Natural killer cell (primary cell): ENCODE results near the gene AGPAT1. TPM values are rescaled to one million over a fixed set of nuclear protein-coding genes. Genes with fewer than 3 reads are reported as not detected.
"Not testable (repeated sequence)": the region's sequence is repeated elsewhere in the genome, so short reads cannot be mapped to it uniquely, and the experiment has no call there.

Experiments
- ATAC-seq, 3 donors: fragments of 150-1000 bp in 2 of 3; fragments of 200-7000 bp in 1 of 3; cut with Tn5 transposase; 1 replicate in 1 of 3; 2 replicates in 2 of 3; pipeline ENCODE4 v1.10.0; 2021; ENCODE audit warnings: mild to moderate bottlenecking in 2 of 3, moderate library complexity in 2 of 3
- DNase-seq, 2 donors: peaks; one replicate each; pipeline versions ENCODE4 v3.0.0 to v3.0.0-alpha.2; 2013 to 2021; ENCODE audit warnings: mixed read lengths in 1 of 2
- H3K27ac ChIP-seq: one replicate; pipeline ENCODE4 v1.5.1; 2013; ENCODE audit warnings: mild to moderate bottlenecking, low read length
- H3K27me3 ChIP-seq: one replicate; pipeline ENCODE4 v1.6.1; 2013; ENCODE audit warnings: low read length; ENCODE audit not compliant: control insufficient read depth, insufficient read depth
- H3K36me3 ChIP-seq: one replicate; pipeline ENCODE4 v1.6.1; 2013; ENCODE audit warnings: low read length; ENCODE audit not compliant: control insufficient read depth, insufficient read depth
- H3K4me1 ChIP-seq: one replicate; pipeline ENCODE4 v1.6.1; 2013; ENCODE audit warnings: low read length; ENCODE audit not compliant: control insufficient read depth, insufficient read depth
- H3K4me3 ChIP-seq: one replicate; pipeline ENCODE4 v1.5.1; 2013; ENCODE audit warnings: low read length
- H3K9me3 ChIP-seq: one replicate; pipeline ENCODE4 v1.6.1; 2013; ENCODE audit warnings: low read length; ENCODE audit not compliant: control insufficient read depth, insufficient read depth
- H3K27ac Mint-ChIP-seq, 2 donors: one replicate each; pipeline ENCODE4 v1.8.0; 2022; ENCODE audit warnings: mild to moderate bottlenecking in 2 of 2, mixed read lengths in 2 of 2, moderate library complexity in 1 of 2
- H3K27me3 Mint-ChIP-seq, 2 donors: one replicate each; pipeline ENCODE4 v1.8.0; 2022; ENCODE audit warnings: low read depth in 2 of 2, mixed read lengths in 2 of 2
- H3K36me3 Mint-ChIP-seq: one replicate; pipeline ENCODE4 v1.8.0; 2022; ENCODE audit warnings: mixed read lengths
- H3K4me1 Mint-ChIP-seq, 2 donors: one replicate each; pipeline ENCODE4 v1.8.0; 2022; ENCODE audit warnings: mixed read lengths in 2 of 2
- H3K4me3 Mint-ChIP-seq: one replicate; pipeline ENCODE4 v1.8.0; 2022; ENCODE audit warnings: mild to moderate bottlenecking, moderate library complexity, mixed read lengths
- H3K9me3 Mint-ChIP-seq, 2 donors: one replicate each; pipeline ENCODE4 v1.8.0; 2022; ENCODE audit warnings: mixed read lengths in 2 of 2
- CTCF ChIP-seq: fragments of 200-600 bp; IDR thresholded peaks from one replicate; pipeline ENCODE4 v1.8.0; 2022; ENCODE audit warnings: antibody characterized with exemption
- WGBS: methylation state at CpG from one replicate; pipeline ENCODE4 v1.1.7; 2013; ENCODE audit warnings: missing lambda C conversion rate; ENCODE audit not compliant: insufficient coverage; 5-methylcytosine and 5-hydroxymethylcytosine counted together
- intact Hi-C: fragments of 100-400 bp; cut with micrococcal nuclease; formaldehyde crosslinking; loops from one replicate; pipeline ENCODE4 v1.14.2; 2022
- total RNA-seq, 4 donors: library from RNA; stranded (reverse); fragments of 120-200 nt in 1 of 4; gene quantifications; one replicate each; pipeline versions ENCODE4 v1.2.3 to v1.2.4, GENCODE V29; 2013 to 2022

The AGPAT1 gene
- total RNA-seq, 3 donors from 2014 or later (not counting 1 experiment from before 2014, with no cell fraction given): 29.5 to 31.9 (median 31.2) TPM

- peaks cover 3% of the 10 kb centered on the region for H3K9me3 ChIP-seq
- Mint-ChIP-seq H3K27me3 (peaks cover 24 to 42% of the 10 kb centered on the region in 2 donors), H3K9me3 (no peaks in the 10 kb centered on the region), H3K4me3 (peak overlapping the region; percentile 3), H3K27ac (no peak overlapping the region), H3K4me1 (peaks cover 25 to 44% of the 10 kb centered on the region in 2 donors), H3K36me3 (no peaks in the 10 kb centered on the region)
- TF ChIP-seq CTCF: no peak
- 64% methylated on average over 4 of the region's 4 CpGs for WGBS
- peaks cover 28% of the 10 kb centered on the region for H3K4me1 ChIP-seq
- H3K36me3 ChIP-seq: no peaks in the 10 kb centered on the region
- intact Hi-C loops: no loop called here
- H3K27me3 ChIP-seq: peaks cover 21% of the 10 kb centered on the region
- H3K4me3 ChIP-seq: no peak overlapping the region
- DNase-seq: no peak
- no peak for ATAC-seq
- H3K27ac ChIP-seq: no peak overlapping the region
Observed at GRCh38 chr6:32146687-32147086, 29.2 kb downstream of the AGPAT1 start.

GRCh38 chr6:32146287-32146686 is 29.6 kb downstream of the AGPAT1 start:
- ATAC-seq: no peak
- Mint-ChIP-seq H3K27ac (no peak overlapping the region), H3K4me3 (peak overlapping the region; percentile 3), H3K36me3 (no peaks in the 10 kb centered on the region), H3K4me1 (peaks cover 24 to 41% of the 10 kb centered on the region in 2 donors), H3K9me3 (no peaks in the 10 kb centered on the region), H3K27me3 (peaks cover 25 to 43% of the 10 kb centered on the region in 2 donors)
- 96% methylated on average over 1 of the region's 1 CpG for WGBS
- H3K36me3 ChIP-seq: no peaks in the 10 kb centered on the region
- peaks cover 28% of the 10 kb centered on the region for H3K4me1 ChIP-seq
- H3K9me3 ChIP-seq: peaks cover 3% of the 10 kb centered on the region
- no peak overlapping the region for H3K4me3 ChIP-seq
- no peak for DNase-seq
- no peak overlapping the region for H3K27ac ChIP-seq
- intact Hi-C loops: no loop called here
- no peak for TF ChIP-seq CTCF
- peaks cover 21% of the 10 kb centered on the region for H3K27me3 ChIP-seq

- H3K4me3 Mint-ChIP-seq, intact Hi-C loops, ATAC-seq, H3K4me3 ChIP-seq, H3K27ac ChIP-seq, DNase-seq, H3K9me3 ChIP-seq, H3K36me3 ChIP-seq, H3K27ac Mint-ChIP-seq, H3K9me3 Mint-ChIP-seq, H3K36me3 Mint-ChIP-seq: not testable (repeated sequence)
- 94% methylated on average over 7 of the region's 7 CpGs for WGBS
- Histone ChIP-seq H3K4me1 (peaks cover 23% of the 10 kb centered on the region), H3K27me3 (peaks cover 13% of the 10 kb centered on the region)
- Mint-ChIP-seq H3K27me3 (peaks cover 19 to 34% of the 10 kb centered on the region in 2 donors), H3K4me1 (peaks cover 19 to 28% of the 10 kb centered on the region in 2 donors)
Observed at GRCh38 chr6:32144238-32144637, 31.6 kb downstream of the AGPAT1 start.

GRCh38 chr6:32140420-32141046 is 35.4 kb downstream of the AGPAT1 start:
- DNase-seq (no peak), ATAC-seq (no peak)
- H3K9me3 ChIP-seq: no peaks in the 10 kb centered on the region
- peaks cover 9 to 12% of the 10 kb centered on the region in 2 donors for H3K27me3 Mint-ChIP-seq
- H3K36me3 Mint-ChIP-seq: no peaks in the 10 kb centered on the region
- WGBS: 89% methylated on average over 5 of the region's 5 CpGs
- no peaks in the 10 kb centered on the region for H3K27me3 ChIP-seq
- no peak for TF ChIP-seq CTCF
- no peaks in the 10 kb centered on the region for H3K4me1 ChIP-seq
- no peak overlapping the region for H3K4me3 ChIP-seq
- H3K4me3 Mint-ChIP-seq: no peak overlapping the region
- intact Hi-C loops: no loop called here
- no peak overlapping the region for H3K27ac ChIP-seq
- no peak overlapping the region for H3K27ac Mint-ChIP-seq
- H3K9me3 Mint-ChIP-seq: no peaks in the 10 kb centered on the region
- H3K36me3 ChIP-seq: no peaks in the 10 kb centered on the region
- H3K4me1 Mint-ChIP-seq: no peaks in the 10 kb centered on the region
